WTC11 (cell line): Measurements from ENCODE around the gene CCDC167. TPM values are rescaled to one million over a fixed set of nuclear protein-coding genes. Genes with fewer than 3 reads are reported as not detected.

Source experiments
- ATAC-seq: fragments of 200-7000 bp; cut with Tn5 transposase; 2 replicates; pipeline ENCODE4 v1.10.0; 2021; ENCODE audit warnings: mild to moderate bottlenecking, moderate library complexity
- CTCF ChIA-PET: fragments of 300-600 bp; sonication (Branson Sonifier 250); formaldehyde crosslinking; loops from one replicate; lab custom pipeline; 2021; ENCODE audit warnings: antibody characterized with exemption; lab: Charles Lee
- POLR2A ChIA-PET: fragments of 350-600 bp; sonication (Branson Sonifier 250); formaldehyde crosslinking; loops from one replicate; lab custom pipeline; 2021; ENCODE audit warnings: antibody characterized with exemption; lab: Charles Lee
- DNase-seq: peaks from one replicate; pipeline ENCODE4 v3.0.0; 2021; ENCODE audit warnings: low spot score
- H3K27ac Mint-ChIP-seq: 2 replicates; pipeline ENCODE4 v1.8.0; 2021; ENCODE audit warnings: mixed read lengths
- H3K27me3 Mint-ChIP-seq: 2 replicates; pipeline ENCODE4 v1.8.0; 2021; ENCODE audit warnings: low read depth, mild to moderate bottlenecking, moderate library complexity, mixed read lengths
- H3K36me3 Mint-ChIP-seq: 2 replicates; pipeline ENCODE4 v1.8.0; 2021; ENCODE audit warnings: mixed read lengths
- H3K4me1 Mint-ChIP-seq: 2 replicates; pipeline ENCODE4 v1.8.0; 2022; ENCODE audit warnings: mixed read lengths
- H3K4me3 Mint-ChIP-seq: 2 replicates; pipeline ENCODE4 v1.8.0; 2021; ENCODE audit warnings: mild to moderate bottlenecking, moderate library complexity, mixed read lengths
- H3K9me3 Mint-ChIP-seq: 2 replicates; pipeline ENCODE4 v1.8.0; 2021; ENCODE audit warnings: mixed read lengths
- ATF2 ChIP-seq: sonication (generic); formaldehyde crosslinking; IDR thresholded peaks from 2 replicates; pipeline ENCODE4 v1.8.1; 2022; ENCODE audit warnings: low read depth, missing genetic modification reagents, borderline replicate concordance
- CBFB ChIP-seq: sonication (generic); formaldehyde crosslinking; IDR thresholded peaks from 2 replicates; pipeline ENCODE4 v1.8.1; 2022; ENCODE audit warnings: mild to moderate bottlenecking, low read depth, missing genetic modification reagents
- CREB1 ChIP-seq: sonication (generic); formaldehyde crosslinking; IDR thresholded peaks from 2 replicates; pipeline ENCODE4 v1.8.0; 2023; ENCODE audit warnings: mild to moderate bottlenecking, missing genetic modification reagents
- CREM ChIP-seq: sonication (generic); formaldehyde crosslinking; IDR thresholded peaks from 2 replicates; pipeline ENCODE4 v1.8.1; 2022; ENCODE audit warnings: mild to moderate bottlenecking, missing genetic modification reagents, moderate library complexity
- FOXJ3 ChIP-seq: sonication (generic); formaldehyde crosslinking; IDR thresholded peaks from 2 replicates; pipeline ENCODE4 v1.9.0; 2021; ENCODE audit warnings: missing genetic modification reagents, mild to moderate bottlenecking, borderline replicate concordance
- GABPB1 ChIP-seq: sonication (generic); formaldehyde crosslinking; IDR thresholded peaks from 2 replicates; pipeline ENCODE4 v1.8.1; 2023; ENCODE audit warnings: mild to moderate bottlenecking, missing genetic modification reagents
- KAT7 ChIP-seq: sonication (generic); formaldehyde crosslinking; IDR thresholded peaks from 2 replicates; pipeline ENCODE4 v1.8.1; 2023; ENCODE audit warnings: missing genetic modification reagents, mild to moderate bottlenecking, borderline replicate concordance
- MAX ChIP-seq: sonication (generic); formaldehyde crosslinking; IDR thresholded peaks from 2 replicates; pipeline ENCODE4 v1.8.0; 2022; ENCODE audit warnings: mild to moderate bottlenecking, missing genetic modification reagents
- MLX ChIP-seq: sonication (generic); formaldehyde crosslinking; IDR thresholded peaks from 2 replicates; pipeline ENCODE4 v1.8.1; 2023; ENCODE audit warnings: mild to moderate bottlenecking, missing genetic modification reagents, moderate library complexity
- NFATC4 ChIP-seq: fragments of 250-450 bp; sonication (Bioruptor Pico); IDR thresholded peaks from 2 replicates; pipeline ENCODE4 v1.9.0; 2021; ENCODE audit warnings: mild to moderate bottlenecking
- NFE2L1 ChIP-seq: sonication (generic); formaldehyde crosslinking; IDR thresholded peaks from 2 replicates; pipeline ENCODE4 v1.8.1; 2023; ENCODE audit warnings: missing genetic modification reagents
- NR2C2 ChIP-seq: sonication (generic); formaldehyde crosslinking; IDR thresholded peaks from 2 replicates; pipeline ENCODE4 v1.8.0; 2022; ENCODE audit warnings: mild to moderate bottlenecking, missing genetic modification reagents
- PREB ChIP-seq: sonication (generic); formaldehyde crosslinking; IDR thresholded peaks from 2 replicates; pipeline ENCODE4 v1.8.1; 2022; ENCODE audit warnings: mild to moderate bottlenecking, missing genetic modification reagents, moderate library complexity, borderline replicate concordance
- SMAD3 ChIP-seq: sonication (generic); formaldehyde crosslinking; IDR thresholded peaks from 2 replicates; pipeline ENCODE4 v1.8.0; 2022; ENCODE audit warnings: missing genetic modification reagents, mild to moderate bottlenecking, borderline replicate concordance
- SMAD4 ChIP-seq: sonication (generic); formaldehyde crosslinking; IDR thresholded peaks from 2 replicates; pipeline ENCODE4 v1.8.0; 2022; ENCODE audit warnings: mild to moderate bottlenecking, missing genetic modification reagents
- TEAD1 ChIP-seq: sonication (generic); formaldehyde crosslinking; IDR thresholded peaks from 2 replicates; pipeline ENCODE4 v1.8.0; 2022; ENCODE audit warnings: mild to moderate bottlenecking, missing genetic modification reagents
- USF2 ChIP-seq: sonication (generic); formaldehyde crosslinking; IDR thresholded peaks from 2 replicates; pipeline ENCODE4 v1.8.1; 2023; ENCODE audit warnings: mild to moderate bottlenecking, missing genetic modification reagents, moderate library complexity
- ZNF121 ChIP-seq: sonication (generic); formaldehyde crosslinking; IDR thresholded peaks from 2 replicates; pipeline ENCODE4 v1.8.0; 2023; ENCODE audit warnings: missing genetic modification reagents
- ZNF138 ChIP-seq: sonication (generic); formaldehyde crosslinking; conservative IDR thresholded peaks from 2 replicates; pipeline ENCODE4 v1.8.1; 2022; ENCODE audit warnings: mild to moderate bottlenecking, moderate library complexity, missing genetic modification reagents
- ZNF281 ChIP-seq: sonication (generic); formaldehyde crosslinking; IDR thresholded peaks from 2 replicates; pipeline ENCODE4 v1.8.0; 2023; ENCODE audit warnings: mild to moderate bottlenecking, missing genetic modification reagents
- ZNF396 ChIP-seq: fragments of 250-450 bp; sonication (Bioruptor Pico); IDR thresholded peaks from 2 replicates; pipeline ENCODE4 v1.8.0; 2021; ENCODE audit warnings: mild to moderate bottlenecking, moderate library complexity, borderline replicate concordance
- total RNA-seq: library from RNA; stranded (reverse); gene quantifications from 3 replicates; pipeline ENCODE4 v1.2.3, GENCODE V29; 2021

Gene CCDC167
- total RNA-seq, 1 experiment from 2014 or later: 19.1 TPM

- ChIA-PET CTCF (no interaction called here), POLR2A (no interaction called here)
- Mint-ChIP-seq H3K9me3 (no peaks in the 10 kb centered on the region), H3K4me1 (peaks cover 17% of the 10 kb centered on the region), H3K27me3 (no peaks in the 10 kb centered on the region), H3K4me3 (no peak overlapping the region), H3K36me3 (peaks cover 6% of the 10 kb centered on the region), H3K27ac (no peak overlapping the region)
- DNase-seq (no peak), ATAC-seq (no peak)
- no peak for TF ChIP-seq FOXJ3
- TF ChIP-seq USF2 (CRISPR knock-in tag): no peak
- no peak for TF ChIP-seq CBFB (CRISPR knock-in tag)
- TF ChIP-seq NFE2L1 (CRISPR knock-in tag): no peak
- no peak for TF ChIP-seq NFATC4
- no peak for TF ChIP-seq ZNF138 (CRISPR knock-in tag)
- TF ChIP-seq SMAD3 (CRISPR knock-in tag): no peak
- TF ChIP-seq CREM (CRISPR knock-in tag): no peak
- TF ChIP-seq GABPB1 (CRISPR knock-in tag): no peak
- TF ChIP-seq ZNF121: no peak
- no peak for TF ChIP-seq MAX (CRISPR knock-in tag)
- no peak for TF ChIP-seq ZNF281 (CRISPR knock-in tag)
- TF ChIP-seq ZNF396 (CRISPR knock-in tag): no peak
Observed at GRCh38 chr6:37435816-37436215, 63.9 kb downstream of the CCDC167 start.

GRCh38 chr6:37435373-37435772 is 64.3 kb downstream of the CCDC167 start:
- ATAC-seq: no peak
- DNase-seq: no peak
- Mint-ChIP-seq H3K36me3 (peaks cover 6% of the 10 kb centered on the region), H3K4me3 (no peak overlapping the region), H3K9me3 (no peaks in the 10 kb centered on the region), H3K4me1 (peaks cover 17% of the 10 kb centered on the region), H3K27ac (no peak overlapping the region), H3K27me3 (no peaks in the 10 kb centered on the region)
- ChIA-PET POLR2A (no interaction called here), CTCF (no interaction called here)
- TF ChIP-seq KAT7 (CRISPR knock-in tag) (no peak), CREB1 (no peak), PREB (CRISPR knock-in tag) (no peak), NR2C2 (CRISPR knock-in tag) (no peak), MLX (no peak), ZNF281 (CRISPR knock-in tag) (no peak), ZNF138 (CRISPR knock-in tag) (no peak), ZNF121 (no peak), TEAD1 (no peak), ATF2 (CRISPR knock-in tag) (no peak), SMAD4 (CRISPR knock-in tag) (no peak)
- TF ChIP-seq, all 79 proteins: peak for 0
